Measurements from ENCODE around the gene IPO8.
"Not testable (repeated sequence)": the region's sequence is repeated elsewhere in the genome, so short reads cannot be mapped to it uniquely, and the experiment has no call there.

IPO8 gene

GRCh38 chr12:30624009-30624408 lies 71.7 kb downstream of the IPO8 start:
- no peak overlapping the region for H2AFZ ChIP-seq (ENCODE audit: low read length)
- H3K27ac ChIP-seq (ENCODE audit: low read length) = no peak overlapping the region
- H4K20me1 ChIP-seq (ENCODE audit: insufficient read depth, low read length) = no peaks in the 10 kb centered on the region
- no peak overlapping the region for H3K4me2 ChIP-seq (ENCODE audit: low read depth, low read length)
- no peaks in the 10 kb centered on the region for H3K9me3 ChIP-seq (replicated peaks; ENCODE audit: insufficient read depth, low read length)
- no peaks in the 10 kb centered on the region for H3K4me1 ChIP-seq (ENCODE audit: low read length)
- no peaks in the 10 kb centered on the region for H3K79me2 ChIP-seq (ENCODE audit: low read length)
- no peak overlapping the region for H3K9ac ChIP-seq (ENCODE audit: low read length)
- H3K4me3 ChIP-seq (ENCODE audit: low read length) = no peak overlapping the region
- no peaks in the 10 kb centered on the region for H3F3A ChIP-seq (ENCODE audit: insufficient read depth, low read length)
- H3K9me2 ChIP-seq (replicated peaks; ENCODE audit: insufficient read depth, low read length) = no peaks in the 10 kb centered on the region
- H3K27me3 ChIP-seq (replicated peaks; ENCODE audit: insufficient read depth, low read length) = no peaks in the 10 kb centered on the region
- DNase-seq = no peak
- no peaks in the 10 kb centered on the region for H3K36me3 ChIP-seq (replicated peaks; ENCODE audit: insufficient read depth, low read length)
- TF ChIP-seq EZH2phosphoT487 (IDR thresholded peaks at IDR 0.05; ENCODE audit: low read length) (no peak), EZH2 (optimal IDR thresholded peaks at IDR 0.05; ENCODE audit: low read depth, low read length) (no peak), CTCF (IDR thresholded peaks at IDR 0.05; ENCODE audit: low read length) (no peak)

- Histone ChIP-seq H3K4me3 (ENCODE audit: low read length) (no peak overlapping the region), H4K20me1 (ENCODE audit: insufficient read depth, low read length) (no peaks in the 10 kb centered on the region), H3F3A (ENCODE audit: insufficient read depth, low read length) (no peaks in the 10 kb centered on the region), H2AFZ (ENCODE audit: low read length) (no peak overlapping the region), H3K27ac (ENCODE audit: low read length) (no peak overlapping the region), H3K9me2 (replicated peaks; ENCODE audit: insufficient read depth, low read length) (no peaks in the 10 kb centered on the region), H3K9me3 (replicated peaks; ENCODE audit: insufficient read depth, low read length) (no peaks in the 10 kb centered on the region), H3K27me3 (replicated peaks; ENCODE audit: insufficient read depth, low read length) (no peaks in the 10 kb centered on the region), H3K79me2 (ENCODE audit: low read length) (no peaks in the 10 kb centered on the region), H3K4me1 (ENCODE audit: low read length) (no peaks in the 10 kb centered on the region), H3K4me2 (ENCODE audit: low read depth, low read length) (no peak overlapping the region), H3K36me3 (replicated peaks; ENCODE audit: insufficient read depth, low read length) (no peaks in the 10 kb centered on the region), H3K9ac (ENCODE audit: low read length) (no peak overlapping the region)
- DNase-seq = no peak
- no peak for TF ChIP-seq CTCF (IDR thresholded peaks at IDR 0.05; ENCODE audit: low read length)
- no peak for TF ChIP-seq EZH2 (optimal IDR thresholded peaks at IDR 0.05; ENCODE audit: low read depth, low read length)
- no peak for TF ChIP-seq EZH2phosphoT487 (IDR thresholded peaks at IDR 0.05; ENCODE audit: low read length)
Observed at GRCh38 chr12:30622509-30622908, 73.2 kb downstream of the IPO8 start.

GRCh38 chr12:30621663-30622241 lies 73.9 kb downstream of the IPO8 start:
- not testable (repeated sequence) for H3K27ac ChIP-seq (ENCODE audit: low read length); H3K79me2 ChIP-seq (ENCODE audit: low read length); H3K36me3 ChIP-seq (replicated peaks; ENCODE audit: insufficient read depth, low read length); H3K4me2 ChIP-seq (ENCODE audit: low read depth, low read length); H3K9ac ChIP-seq (ENCODE audit: low read length); H2AFZ ChIP-seq (ENCODE audit: low read length); H3K4me1 ChIP-seq (ENCODE audit: low read length); H4K20me1 ChIP-seq (ENCODE audit: insufficient read depth, low read length); H3K9me2 ChIP-seq (replicated peaks; ENCODE audit: insufficient read depth, low read length); H3K27me3 ChIP-seq (replicated peaks; ENCODE audit: insufficient read depth, low read length); DNase-seq; H3K4me3 ChIP-seq (ENCODE audit: low read length); H3K9me3 ChIP-seq (replicated peaks; ENCODE audit: insufficient read depth, low read length); H3F3A ChIP-seq (ENCODE audit: insufficient read depth, low read length)

GRCh38 chr12:30617346-30618016 lies 78.2 kb downstream of the IPO8 start:
- Histone ChIP-seq H3K9me3 (replicated peaks; ENCODE audit: insufficient read depth, low read length) (no peaks in the 10 kb centered on the region), H3K4me1 (ENCODE audit: low read length) (no peaks in the 10 kb centered on the region), H3K27me3 (replicated peaks; ENCODE audit: insufficient read depth, low read length) (no peaks in the 10 kb centered on the region), H3F3A (ENCODE audit: insufficient read depth, low read length) (no peaks in the 10 kb centered on the region), H3K36me3 (replicated peaks; ENCODE audit: insufficient read depth, low read length) (no peaks in the 10 kb centered on the region), H4K20me1 (ENCODE audit: insufficient read depth, low read length) (no peaks in the 10 kb centered on the region), H3K27ac (ENCODE audit: low read length) (no peak overlapping the region), H3K9ac (ENCODE audit: low read length) (no peak overlapping the region), H3K79me2 (ENCODE audit: low read length) (no peaks in the 10 kb centered on the region), H2AFZ (ENCODE audit: low read length) (no peak overlapping the region), H3K4me3 (ENCODE audit: low read length) (no peak overlapping the region), H3K9me2 (replicated peaks; ENCODE audit: insufficient read depth, low read length) (no peaks in the 10 kb centered on the region), H3K4me2 (ENCODE audit: low read depth, low read length) (no peak overlapping the region)
- DNase-seq = no peak
- TF ChIP-seq CTCF (IDR thresholded peaks at IDR 0.05; ENCODE audit: low read length) = no peak
